ENCODE results near the gene PIGQ.

GRCh38 chr16:583470-583814, 13.7 kb downstream of the PIGQ start:
- TF ChIP-seq CTCF (conservative IDR thresholded peaks at IDR 0.05) (no peak), EZH2 (IDR thresholded peaks at IDR 0.05; ENCODE audit: low read depth) (no peak)

All from PC-9 (cell line).